Neural cell (in vitro differentiated cells): ENCODE data around the gene WNT16. TPM values are rescaled to one million over a fixed set of nuclear protein-coding genes. Genes with fewer than 3 reads are reported as not detected.

Experiments
- H2AFZ ChIP-seq: fragments of 200-600, 300-800 bp; sonication (generic), shearing (Covaris generic); 2 replicates; pipeline ENCODE4 v1.6.0; 2014; ENCODE audit warnings: low read depth, mild to moderate bottlenecking, antibody characterized with exemption, low read length, moderate library complexity
- H3F3A ChIP-seq: fragments of 200-600 bp; shearing (Covaris generic); 2 replicates; pipeline ENCODE4 v1.6.1; 2016; ENCODE audit warnings: mild to moderate bottlenecking, moderate library complexity, mixed read lengths, antibody characterized with exemption, low read length; ENCODE audit not compliant: insufficient read depth, poor library complexity, severe bottlenecking
- H3K27ac ChIP-seq: fragments of 200-600, 300-800 bp; sonication (generic), shearing (Covaris generic); 2 replicates; pipeline ENCODE4 v1.5.1; 2014; ENCODE audit warnings: mild to moderate bottlenecking, low read length, moderate library complexity
- H3K27me3 ChIP-seq: fragments of 300-800, 200-600 bp; sonication (generic), shearing (Covaris generic); 2 replicates; pipeline ENCODE4 v1.6.0; 2014; ENCODE audit warnings: mild to moderate bottlenecking, low read depth, low read length, moderate library complexity; ENCODE audit not compliant: insufficient read depth
- H3K36me3 ChIP-seq: fragments of 300-800, 200-600 bp; sonication (generic), shearing (Covaris generic); 2 replicates; pipeline ENCODE4 v1.5.1; 2014; ENCODE audit warnings: mild to moderate bottlenecking, antibody characterized with exemption, low read length, moderate library complexity; ENCODE audit not compliant: insufficient read depth
- H3K4me2 ChIP-seq: fragments of 300-800, 200-600 bp; sonication (generic), shearing (Covaris generic); 2 replicates; pipeline ENCODE4 v1.6.0; 2014; ENCODE audit warnings: mild to moderate bottlenecking, low read length
- H3K4me3 ChIP-seq: fragments of 300-800, 200-600 bp; sonication (generic), shearing (Covaris generic); 2 replicates; pipeline ENCODE4 v1.5.1; 2014; ENCODE audit warnings: mild to moderate bottlenecking, low read length, moderate library complexity
- H3K79me2 ChIP-seq: fragments of 200-600 bp; shearing (Covaris generic); replicated peaks from 2 replicates; pipeline ENCODE4 v1.6.0; 2014; ENCODE audit warnings: mild to moderate bottlenecking, low read length, moderate library complexity; ENCODE audit not compliant: insufficient read depth
- H3K9ac ChIP-seq: fragments of 300-800, 200-600 bp; sonication (generic), shearing (Covaris generic); 2 replicates; pipeline ENCODE4 v1.6.1; 2016; ENCODE audit warnings: mild to moderate bottlenecking, low read length, mixed read lengths
- H3K9me2 ChIP-seq: fragments of 200-600 bp; shearing (Covaris generic); 2 replicates; pipeline ENCODE4 v1.6.1; 2016; ENCODE audit warnings: mild to moderate bottlenecking, low read length, mixed read lengths; ENCODE audit not compliant: insufficient read depth
- H3K9me3 ChIP-seq: fragments of 200-600, 300-800 bp; sonication (generic), shearing (Covaris generic); 2 replicates; pipeline ENCODE4 v1.6.1; 2016; ENCODE audit warnings: mild to moderate bottlenecking, mixed run types, low read length, moderate library complexity, mixed read lengths
- H4K20me1 ChIP-seq: fragments of 200-600 bp; shearing (Covaris generic); 2 replicates; pipeline ENCODE4 v1.6.1; 2016; ENCODE audit warnings: mild to moderate bottlenecking, mixed run types; ENCODE audit not compliant: insufficient read depth
- CTCF ChIP-seq: fragments of 450-650 bp; IDR thresholded peaks from 2 replicates; pipeline ENCODE4 v1.5.1; 2014; ENCODE audit warnings: antibody characterized with exemption, mild to moderate bottlenecking, moderate library complexity; ENCODE audit not compliant: poor library complexity, severe bottlenecking
- EP300 ChIP-seq: fragments of 450-650 bp; conservative IDR thresholded peaks from 2 replicates; pipeline ENCODE4 v1.6.1; 2014; ENCODE audit warnings: antibody characterized with exemption, mild to moderate bottlenecking, moderate library complexity; ENCODE audit not compliant: poor library complexity, severe bottlenecking
- EZH2 ChIP-seq: fragments of 200-600, 300-800 bp; shearing (Covaris generic), sonication (generic); IDR thresholded peaks from 2 replicates; pipeline ENCODE4 v1.6.1; 2014; ENCODE audit warnings: antibody characterized with exemption, low read length, borderline replicate concordance, mild to moderate bottlenecking; ENCODE audit not compliant: insufficient read depth, poor library complexity, severe bottlenecking
- MXI1 ChIP-seq: fragments of 450-650 bp; conservative IDR thresholded peaks from 2 replicates; pipeline ENCODE4 v1.6.1; 2014; ENCODE audit warnings: antibody characterized with exemption, mild to moderate bottlenecking; ENCODE audit not compliant: poor library complexity, severe bottlenecking
- POLR2AphosphoS5 ChIP-seq: IDR thresholded peaks from 2 replicates; pipeline ENCODE4 v1.6.1; 2012
- RAD21 ChIP-seq: fragments of 450-650 bp; conservative IDR thresholded peaks from 2 replicates; pipeline ENCODE4 v1.6.1; 2014; ENCODE audit warnings: antibody characterized with exemption, mild to moderate bottlenecking, moderate library complexity
- REST ChIP-seq: IDR thresholded peaks from 2 replicates; pipeline ENCODE4 v1.6.1; 2012; ENCODE audit warnings: borderline replicate concordance
- SMC3 ChIP-seq: fragments of 450-650 bp; conservative IDR thresholded peaks from 2 replicates; pipeline ENCODE4 v1.6.1; 2014; ENCODE audit warnings: antibody characterized with exemption, mild to moderate bottlenecking, moderate library complexity; ENCODE audit not compliant: poor library complexity
- TAF1 ChIP-seq: IDR thresholded peaks from 2 replicates; pipeline ENCODE4 v1.6.1; 2012; ENCODE audit warnings: low read depth
- polyA plus RNA-seq: library from polyadenylated mRNA; depleted of rRNA; stranded (reverse); fragments of >200 nt; gene quantifications from 2 replicates; pipeline ENCODE4 v1.2.3, GENCODE V29; 2014

The WNT16 gene
- polyA plus RNA-seq, 1 donor from 2014 or later = not detected

GRCh38 chr7:121371367-121371766 is 42.6 kb downstream of the WNT16 start:
- Histone ChIP-seq H3K9me3 (no peaks in the 10 kb centered on the region), H3K4me2 (no peak overlapping the region), H4K20me1 (no peaks in the 10 kb centered on the region), H3K36me3 (peaks cover 3% of the 10 kb centered on the region), H2AFZ (no peak overlapping the region), H3K4me3 (no peak overlapping the region), H3K9me2 (no peaks in the 10 kb centered on the region), H3K27ac (no peak overlapping the region), H3K79me2 (no peaks in the 10 kb centered on the region), H3F3A (no peaks in the 10 kb centered on the region), H3K9ac (no peak overlapping the region), H3K27me3 (no peaks in the 10 kb centered on the region)
- TF ChIP-seq POLR2AphosphoS5 (no peak), EP300 (no peak), EZH2 (no peak), MXI1 (no peak), CTCF (no peak), RAD21 (no peak), SMC3 (no peak), REST (no peak), TAF1 (no peak)

GRCh38 chr7:121371883-121372282 is 43.1 kb downstream of the WNT16 start:
- no peaks in the 10 kb centered on the region for H3K27me3 ChIP-seq
- no peak for TF ChIP-seq POLR2AphosphoS5
- TF ChIP-seq REST = no peak
- no peak for TF ChIP-seq EZH2
- TF ChIP-seq CTCF = no peak
- TF ChIP-seq EP300 = no peak
- no peaks in the 10 kb centered on the region for H3K79me2 ChIP-seq
- peaks cover 3% of the 10 kb centered on the region for H3K36me3 ChIP-seq
- H4K20me1 ChIP-seq = no peaks in the 10 kb centered on the region
- no peaks in the 10 kb centered on the region for H3K9me3 ChIP-seq
- H3K9ac ChIP-seq = no peak overlapping the region
- H3K4me2 ChIP-seq = no peak overlapping the region
- no peak overlapping the region for H2AFZ ChIP-seq
- no peaks in the 10 kb centered on the region for H3F3A ChIP-seq
- no peaks in the 10 kb centered on the region for H3K9me2 ChIP-seq
- H3K27ac ChIP-seq = no peak overlapping the region
- H3K4me3 ChIP-seq = no peak overlapping the region
